ENCODE results near the gene SMAP1. TPM values are rescaled to one million over a fixed set of nuclear protein-coding genes. Genes with fewer than 3 reads are reported as not detected.

Gene SMAP1
- total RNA-seq, result 10 to 100 TPM; 24.4 to 27.8 TPM
- long read RNA-seq, transcript SMAP1-203 (11 exons, 3,333 nt), result major isoform, 29 of 34 reads
- long read RNA-seq, partial matches to known transcripts, result 0 of 34 reads
- long read RNA-seq, other reads (novel, unspliced or antisense), result 5 of 34 reads

GRCh38 chr6:70667711-70668498 lies at the start of gene SMAP1:
SMAP1 (plus strand) TSS chr6:70667883; CDS start chr6:70668024, 141 bp downstream.
- peak; percentile 96 for DNase-seq
- intact Hi-C loops (cut with DNase I), result loop anchor here in 1 of 2 donors (5.0 kb wide), 1 partner anchor 116 kb away; no protein-coding TSS in a partner anchor

DNA sequence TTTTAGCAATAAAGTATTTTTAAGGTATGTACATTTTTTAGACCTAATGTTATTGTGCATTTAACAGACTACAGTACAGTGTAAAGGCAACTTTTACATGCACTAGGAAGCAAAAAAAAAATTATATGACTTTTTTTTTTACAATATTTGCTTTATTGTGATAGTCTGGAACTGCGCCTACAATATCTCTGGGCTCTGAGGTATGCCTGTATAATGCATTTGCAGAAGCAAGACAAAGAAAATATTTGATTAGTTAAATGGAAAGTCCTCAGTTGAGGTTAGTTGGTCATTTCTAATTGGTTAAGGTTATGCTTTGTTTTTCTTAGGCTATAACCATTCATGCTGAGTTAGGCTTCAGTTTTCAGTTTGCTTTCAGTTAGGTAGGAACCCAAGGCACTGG lies 46.9 kb upstream of the SMAP1 start:
- DNase-seq, result no peak
- ATAC-seq, result no peak
- intact Hi-C loops (cut with DNase I), result no loop called here

More at GRCh38 chr6:70667711-70668498, at the start of gene SMAP1:
- ATAC-seq, result peak; percentile 99

- intact Hi-C loops (cut with DNase I), result no loop called here
- no peak for ATAC-seq
- DNase-seq, result no peak
Observed at GRCh38 chr6:70622461-70622860, 45.2 kb upstream of the SMAP1 start.

DNA sequence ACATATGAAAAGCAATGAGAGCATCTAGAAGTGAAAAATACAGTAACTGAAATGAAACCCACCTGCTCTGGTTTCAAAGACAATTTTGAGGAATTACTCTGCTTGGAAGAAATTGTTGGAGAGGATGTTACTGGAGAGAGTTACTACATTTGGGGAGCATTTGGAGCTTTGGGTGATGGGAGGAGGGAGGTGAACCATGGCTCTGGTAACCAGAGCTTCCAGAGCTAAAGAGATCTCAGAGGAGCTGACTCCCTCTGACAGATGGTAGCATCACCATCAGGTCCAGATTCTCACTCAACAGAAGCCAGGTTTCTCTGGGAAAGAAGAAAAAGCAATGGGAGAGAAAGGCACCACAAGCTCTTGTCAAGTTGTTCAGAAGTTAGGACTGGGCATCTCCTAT lies 42.2 kb upstream of the SMAP1 start:
- DNase-seq (no peak), ATAC-seq (no peak)
- intact Hi-C loops (cut with DNase I), result no loop called here

DNA sequence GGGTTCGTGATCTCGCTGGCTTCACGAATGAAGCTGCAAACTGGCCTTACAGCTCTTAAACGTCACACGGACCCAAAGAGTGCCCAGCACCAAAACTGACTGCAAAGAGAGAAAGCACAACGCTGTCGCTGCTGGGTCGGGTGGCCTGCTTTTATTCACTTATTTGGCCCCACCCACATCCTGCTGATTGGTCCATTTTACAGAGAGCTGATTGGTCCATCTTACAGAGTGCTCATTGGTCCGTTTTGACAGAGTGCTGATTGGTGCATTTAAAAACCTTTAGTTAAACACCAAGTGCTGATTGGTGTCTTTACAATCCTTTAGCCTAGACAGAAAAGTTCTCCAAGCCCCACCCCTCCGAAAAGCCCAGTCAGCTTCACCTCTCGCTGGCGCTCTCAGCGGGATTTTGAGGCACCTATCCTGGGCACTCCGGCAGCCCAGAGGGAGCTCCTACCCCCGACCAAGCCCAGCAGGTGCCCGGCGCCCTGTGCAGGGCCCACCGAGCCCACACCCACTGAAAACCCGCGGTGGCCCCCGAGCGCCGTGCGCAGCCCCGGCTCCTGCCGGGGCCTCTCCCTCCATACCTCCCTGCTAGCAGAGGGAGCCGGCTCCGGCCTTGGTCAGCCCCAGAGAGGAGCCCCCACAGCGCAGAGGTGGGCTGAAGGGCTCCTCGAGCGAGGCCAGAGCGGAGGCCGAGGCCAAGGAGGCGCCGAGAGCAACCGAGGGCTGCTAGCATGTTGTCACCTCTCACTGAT lies 40.0 kb upstream of the SMAP1 start:
- DNase-seq (no peak), ATAC-seq (no peak)
- intact Hi-C loops (cut with DNase I), result no loop called here

DNA sequence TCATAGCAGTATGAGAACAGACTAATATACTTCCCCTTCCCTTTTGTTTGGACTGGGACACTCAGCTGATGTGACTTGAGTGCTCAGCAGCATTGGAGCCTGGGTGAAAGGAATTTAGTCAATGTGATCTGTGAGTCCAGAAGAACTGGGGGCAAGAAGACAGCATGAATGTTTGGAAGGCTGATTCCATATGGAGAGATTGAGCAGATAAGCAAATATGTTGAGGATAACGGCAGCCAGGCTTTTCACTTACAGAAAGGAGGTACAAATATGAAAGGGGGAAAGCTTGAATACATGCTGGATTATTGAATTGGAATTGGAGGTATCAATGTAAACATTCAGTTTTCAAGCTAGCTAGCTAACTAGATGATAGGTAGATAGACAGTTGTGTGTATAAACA lies 37.8 kb upstream of the SMAP1 start:
- no peak for DNase-seq
- intact Hi-C loops (cut with DNase I), result no loop called here
- ATAC-seq, result no peak

DNA sequence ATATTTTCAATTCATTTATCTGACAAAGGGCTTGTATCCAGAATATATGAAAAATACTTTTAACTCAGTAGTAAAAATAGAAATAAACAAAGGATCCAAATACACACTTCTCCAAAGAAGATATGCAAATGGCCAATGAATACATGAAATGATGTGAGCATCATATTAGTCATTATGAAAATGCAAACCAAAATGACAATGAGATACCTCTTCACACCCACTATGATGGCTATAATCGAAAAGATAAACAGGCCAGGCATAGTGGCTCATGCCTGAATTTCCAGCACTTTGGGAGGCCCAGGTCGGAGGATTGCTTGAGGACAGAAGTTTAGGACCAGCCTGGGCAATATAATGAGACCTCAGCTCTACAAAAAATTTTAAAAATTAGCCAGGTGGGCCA lies 33.8 kb upstream of the SMAP1 start:
- intact Hi-C loops (cut with DNase I), result no loop called here
- DNase-seq (no peak), ATAC-seq (no peak)

- intact Hi-C loops (cut with DNase I), result no loop called here
- ATAC-seq (no peak), DNase-seq (no peak)
Observed at GRCh38 chr6:70636596-70636995, 31.1 kb upstream of the SMAP1 start.

DNA sequence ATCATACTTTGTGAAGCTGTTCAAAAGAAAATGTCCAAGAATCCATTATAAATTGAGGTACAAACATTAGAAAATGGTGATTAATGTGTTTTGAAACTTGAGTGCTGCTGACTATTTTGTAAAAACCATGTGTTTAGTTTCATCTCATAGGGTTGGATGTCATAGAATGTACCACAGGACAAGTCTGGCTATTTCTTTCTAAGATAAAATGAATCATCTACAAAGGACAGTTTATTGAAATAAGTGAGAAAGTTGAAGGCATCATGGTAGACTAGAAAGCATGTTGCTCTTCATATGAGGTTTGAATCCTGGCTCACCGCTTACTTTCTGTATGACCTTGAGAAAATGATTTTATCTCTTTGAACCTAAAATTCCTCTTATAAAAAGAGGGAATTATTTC lies 29.2 kb upstream of the SMAP1 start:
- no peak for DNase-seq
- intact Hi-C loops (cut with DNase I), result no loop called here
- no peak for ATAC-seq

DNA sequence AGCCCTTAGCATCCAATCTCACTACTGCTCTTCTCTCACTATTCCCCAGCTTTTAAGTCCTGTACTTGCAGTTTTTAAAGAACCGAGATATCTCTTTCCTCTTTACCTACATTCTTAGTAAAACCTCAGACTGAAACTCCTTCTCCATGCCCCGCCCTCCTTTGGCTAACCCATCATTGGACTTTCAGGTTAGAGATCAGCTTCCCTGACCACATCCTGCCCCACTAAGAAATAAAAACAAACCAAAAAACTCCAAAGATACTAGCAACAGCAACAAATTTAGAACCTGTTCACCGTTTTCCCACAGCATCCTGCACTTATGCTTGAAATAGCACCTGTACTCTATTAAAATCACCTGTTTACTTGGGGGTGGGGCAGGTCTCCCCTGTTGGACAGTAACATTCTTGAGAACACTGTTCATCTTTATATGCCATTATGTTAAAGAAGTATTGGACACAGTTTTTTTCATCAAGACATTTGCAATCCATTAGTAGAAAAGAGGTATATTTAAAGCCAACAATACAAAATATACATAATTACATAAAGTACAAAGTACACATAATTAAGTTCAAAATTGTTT lies 16.3 kb upstream of the SMAP1 start:
- intact Hi-C loops (cut with DNase I), result no loop called here
- ATAC-seq, result no peak
- no peak for DNase-seq

- no peak for ATAC-seq
- intact Hi-C loops (cut with DNase I), result no loop called here
Observed at GRCh38 chr6:70652216-70652615, 15.5 kb upstream of the SMAP1 start.

GRCh38 chr6:70657706-70658105 lies 10.0 kb upstream of the SMAP1 start:
- no peak for DNase-seq
- intact Hi-C loops (cut with DNase I), result no loop called here
- no peak for ATAC-seq

More at GRCh38 chr6:70652216-70652615, 15.5 kb upstream of the SMAP1 start:
- DNase-seq, result no peak

DNA sequence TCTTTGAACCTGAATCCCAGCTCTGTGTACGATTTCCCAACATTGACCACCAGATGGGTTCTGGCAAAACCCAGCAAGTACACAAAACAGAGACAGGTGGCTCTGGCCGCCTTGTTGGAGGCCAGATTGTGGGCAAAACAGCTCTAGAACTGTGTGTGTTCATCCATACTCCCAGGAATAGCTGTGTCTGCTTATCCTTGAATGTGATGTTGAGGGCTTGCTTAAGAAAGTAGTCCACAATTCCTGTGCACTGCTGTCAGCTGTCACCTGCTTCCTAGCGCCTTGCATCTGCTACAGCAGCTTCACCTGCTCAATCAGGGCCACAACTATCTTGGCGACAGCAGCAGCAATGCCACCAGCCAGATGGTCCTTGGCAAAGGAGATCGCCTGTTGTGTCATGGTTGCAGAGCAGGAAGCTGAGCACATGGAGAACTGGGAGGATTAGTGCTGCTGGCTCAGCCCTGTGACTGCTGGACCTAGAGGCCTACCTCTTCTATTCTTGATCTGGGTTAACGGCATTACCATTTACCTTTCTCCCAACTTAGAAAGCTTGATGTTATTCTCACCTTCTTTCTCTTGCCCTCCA lies 3.7 kb upstream of the SMAP1 start:
- DNase-seq, result no peak
- no peak for ATAC-seq
- intact Hi-C loops (cut with DNase I), result no loop called here

DNA sequence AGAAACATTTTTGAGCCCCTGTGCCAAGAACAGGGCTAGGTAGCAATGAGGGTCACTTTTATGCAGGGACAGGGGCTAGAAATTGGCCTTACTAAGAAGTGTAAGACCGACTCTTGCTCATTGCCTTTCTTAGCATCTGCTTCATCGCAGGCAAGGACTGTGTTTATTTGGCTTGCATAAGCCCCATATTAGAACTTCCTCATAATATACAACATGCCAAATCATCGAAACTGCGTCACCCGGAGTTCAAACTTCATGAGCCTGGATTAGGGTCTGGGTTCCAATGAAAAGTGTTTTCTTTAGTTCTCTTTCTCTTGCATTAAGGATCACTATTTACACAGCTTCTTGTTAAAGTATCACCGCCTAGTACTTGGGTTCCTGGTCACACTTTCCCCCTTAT lies 977 bp upstream of the SMAP1 start:
- DNase-seq (no peak), ATAC-seq (no peak)
- intact Hi-C loops (cut with DNase I), result loop anchor here in 1 of 2 donors (5.0 kb wide), 1 partner anchor 114 kb away; no protein-coding TSS in a partner anchor

DNA sequence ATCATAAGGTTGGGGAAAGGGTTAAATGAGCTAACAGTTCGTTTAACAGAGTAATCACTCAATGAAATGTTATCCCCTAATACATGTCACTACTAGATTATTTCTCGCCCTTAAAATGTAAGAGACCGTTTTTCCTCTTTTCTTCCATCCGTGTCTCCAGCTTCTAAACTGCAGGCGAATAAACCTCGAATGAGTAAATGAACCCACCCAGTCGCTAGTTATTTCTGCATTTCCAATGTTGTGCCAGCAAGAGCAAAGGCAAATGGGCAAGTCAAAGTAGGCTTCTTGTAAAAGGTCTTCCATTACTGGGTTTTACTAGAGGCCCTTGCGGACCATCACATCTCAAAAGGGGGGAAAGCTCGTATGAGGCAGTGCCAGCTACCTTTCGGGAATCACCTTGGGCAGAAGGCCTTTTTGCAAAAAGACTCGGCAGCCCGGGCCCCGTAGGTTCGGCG lies 400 bp upstream of the SMAP1 start:
- ATAC-seq (peak in 1 of 2 donors; percentile 1), DNase-seq (no peak)
- intact Hi-C loops (cut with DNase I), result loop anchor here in 1 of 2 donors (5.0 kb wide), 1 partner anchor 115 kb away; no protein-coding TSS in a partner anchor

GRCh38 chr6:70668499-70668812 lies 773 bp downstream of the SMAP1 start:
- DNase-seq, result no peak
- no peak for ATAC-seq
- intact Hi-C loops (cut with DNase I), result loop anchor here in 1 of 2 donors (5.0 kb wide), 1 partner anchor 116 kb away; no protein-coding TSS in a partner anchor

DNA sequence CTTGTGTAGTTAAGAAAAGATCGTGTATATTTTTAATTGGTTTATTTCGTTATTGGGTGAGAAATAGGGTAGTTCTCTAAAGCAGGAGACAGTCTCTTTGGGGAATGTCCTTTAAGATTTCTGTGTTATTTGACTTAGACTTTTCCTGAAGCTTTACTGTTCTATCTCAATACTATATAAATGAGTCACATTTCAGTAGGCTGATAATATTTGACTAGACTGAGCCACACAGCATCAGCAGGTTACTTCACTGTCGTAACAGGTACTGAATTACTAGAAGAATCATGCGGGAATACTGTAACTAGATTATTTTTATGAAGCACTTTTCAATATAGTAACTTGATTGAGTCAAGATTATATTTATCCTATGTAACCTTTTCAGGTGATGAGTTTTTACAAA lies 1.4 kb downstream of the SMAP1 start:
- intact Hi-C loops (cut with DNase I), result loop anchor here in 1 of 2 donors (5.0 kb wide), 1 partner anchor 117 kb away; no protein-coding TSS in a partner anchor
- ATAC-seq (no peak), DNase-seq (no peak)

DNA sequence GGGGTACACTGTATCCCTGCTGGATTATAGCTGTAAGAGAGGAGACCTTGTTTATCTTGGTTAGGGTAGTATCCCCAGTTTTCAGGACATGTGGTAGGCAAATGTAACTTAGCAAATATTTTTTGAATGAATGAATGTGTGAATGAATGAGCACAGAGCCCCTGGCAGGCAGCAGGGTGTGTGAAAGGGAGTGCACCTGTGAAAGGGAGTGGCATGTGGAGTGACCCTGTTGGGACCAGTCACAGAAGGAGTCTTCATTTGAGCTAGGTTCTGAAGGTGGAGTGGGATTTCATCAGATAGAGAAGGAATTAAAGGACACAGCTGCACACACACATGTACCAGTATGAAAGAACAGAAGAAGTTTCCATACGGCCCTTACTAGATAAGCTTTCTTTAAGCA lies 4.9 kb downstream of the SMAP1 start:
- intact Hi-C loops (cut with DNase I), result loop anchor here in 1 of 2 donors (10.0 kb wide), 1 partner anchor 108 kb away; the partner anchor contains the start of gene SDHAF4
- no peak for DNase-seq
- ATAC-seq, result no peak

DNA sequence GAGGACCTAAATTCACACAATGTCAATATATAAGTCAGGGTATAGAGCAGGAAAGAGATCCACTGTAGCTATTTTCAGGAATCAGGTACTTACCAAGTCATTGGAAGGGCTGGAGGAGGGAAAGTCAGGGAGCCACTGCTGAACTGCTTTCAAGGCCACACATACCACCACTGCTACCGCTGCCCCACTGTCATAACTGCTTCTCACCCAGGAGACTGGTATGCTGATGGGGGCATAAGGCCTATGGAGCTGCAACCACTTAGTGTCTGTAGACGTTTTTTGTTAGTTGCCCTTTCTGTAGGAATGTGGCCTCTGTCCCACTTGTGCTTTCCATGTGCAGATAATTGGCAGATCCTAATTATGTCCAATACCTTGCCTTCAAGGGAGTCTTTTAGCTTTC lies 5.4 kb downstream of the SMAP1 start:
- ATAC-seq (no peak), DNase-seq (no peak)
- intact Hi-C loops (cut with DNase I), result loop anchor here in 1 of 2 donors (10.0 kb wide), 1 partner anchor 108 kb away; the partner anchor contains the start of gene SDHAF4

All from left cardiac atrium (tissue), 4 donors.